ENCODE data around the gene HAUS3. TPM values are rescaled to one million over a fixed set of nuclear protein-coding genes. Genes with fewer than 3 reads are reported as not detected.
A peak's percentile ranks its signal among the peaks of the same experiment; 100 is the strongest.

HAUS3 gene
- polyA plus RNA-seq, 1 donor (not counting 4 experiments of a cell fraction or from before 2014, with no cell fraction given), result 11.1 TPM

- FAIRE-seq, result peak; percentile 70
- no peak for TF ChIP-seq EZH2 (IDR thresholded peaks at IDR 0.05; ENCODE audit: low read length)
- TF ChIP-seq, protein P1, sequence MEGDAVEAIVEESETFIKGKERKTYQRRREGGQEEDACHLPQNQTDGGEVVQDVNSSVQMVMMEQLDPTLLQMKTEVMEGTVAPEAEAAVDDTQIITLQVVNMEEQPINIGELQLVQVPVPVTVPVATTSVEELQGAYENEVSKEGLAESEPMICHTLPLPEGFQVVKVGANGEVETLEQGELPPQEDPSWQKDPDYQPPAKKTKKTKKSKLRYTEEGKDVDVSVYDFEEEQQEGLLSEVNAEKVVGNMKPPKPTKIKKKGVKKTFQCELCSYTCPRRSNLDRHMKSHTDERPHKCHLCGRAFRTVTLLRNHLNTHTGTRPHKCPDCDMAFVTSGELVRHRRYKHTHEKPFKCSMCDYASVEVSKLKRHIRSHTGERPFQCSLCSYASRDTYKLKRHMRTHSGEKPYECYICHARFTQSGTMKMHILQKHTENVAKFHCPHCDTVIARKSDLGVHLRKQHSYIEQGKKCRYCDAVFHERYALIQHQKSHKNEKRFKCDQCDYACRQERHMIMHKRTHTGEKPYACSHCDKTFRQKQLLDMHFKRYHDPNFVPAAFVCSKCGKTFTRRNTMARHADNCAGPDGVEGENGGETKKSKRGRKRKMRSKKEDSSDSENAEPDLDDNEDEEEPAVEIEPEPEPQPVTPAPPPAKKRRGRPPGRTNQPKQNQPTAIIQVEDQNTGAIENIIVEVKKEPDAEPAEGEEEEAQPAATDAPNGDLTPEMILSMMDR (optimal IDR thresholded peaks at IDR 0.05 in 1 of 3, IDR thresholded peaks at IDR 0.05 in 1 of 3, conservative IDR thresholded peaks at IDR 0.05 in 1 of 3; ENCODE audit: extremely low read depth in 1 of 3, insufficient read depth in 2 of 3, low read length in 3 of 3), result peak; percentile 90 to 99 (median 98)
Measured at GRCh38 chr4:2220016-2220630, 21.8 kb downstream of the HAUS3 start.

GRCh38 chr4:2219233-2219760, 22.6 kb downstream of the HAUS3 start:
- FAIRE-seq (no peak), DNase-seq (ENCODE audit: low read depth, low spot score) (no peak)
- Histone ChIP-seq H3K4me2 (ENCODE audit: control insufficient read depth, extremely low read depth, insufficient read depth, low read depth, low read length) (no peak overlapping the region), H3K4me1 (ENCODE audit: control insufficient read depth, extremely low read depth, insufficient read depth, low read length) (peaks cover 14% of the 10 kb centered on the region), H3K9ac (ENCODE audit: control insufficient read depth, extremely low read depth, insufficient read depth, low read length) (no peak overlapping the region), H3K9me3 (ENCODE audit: control insufficient read depth, low read depth, low read length) (no peaks in the 10 kb centered on the region), H3K27me3 (ENCODE audit: control insufficient read depth, extremely low read depth, insufficient read depth, low read length) (peaks cover 23% of the 10 kb centered on the region), H3K36me3 (ENCODE audit: control insufficient read depth in 2 of 2, extremely low read depth in 1 of 2, insufficient read depth in 2 of 2, low read length in 2 of 2) (no peaks in the 10 kb centered on the region), H2AFZ (ENCODE audit: control insufficient read depth, low read length) (no peak overlapping the region), H3K4me3 (ENCODE audit: control insufficient read depth in 2 of 3, extremely low read depth in 1 of 3, insufficient read depth in 2 of 3, low read depth in 1 of 3, low read length in 3 of 3) (no peak overlapping the region), H4K20me1 (ENCODE audit: control insufficient read depth, extremely low read depth, insufficient read depth, low read length) (peaks cover 29% of the 10 kb centered on the region), H3K27ac (ENCODE audit: control insufficient read depth, insufficient read depth, low read length) (no peak overlapping the region), H3K9me1 (ENCODE audit: control insufficient read depth, extremely low read depth, insufficient read depth, low read length) (no peaks in the 10 kb centered on the region), H3K79me2 (ENCODE audit: control insufficient read depth, insufficient read depth, low read length) (no peaks in the 10 kb centered on the region)
- TF ChIP-seq, protein P1 (optimal IDR thresholded peaks at IDR 0.05 in 1 of 3, IDR thresholded peaks at IDR 0.05 in 1 of 3, conservative IDR thresholded peaks at IDR 0.05 in 1 of 3; ENCODE audit: extremely low read depth in 1 of 3, insufficient read depth in 2 of 3, low read length in 3 of 3), result no peak
- TF ChIP-seq EZH2 (IDR thresholded peaks at IDR 0.05; ENCODE audit: low read length), result no peak
- dilution Hi-C loops (cut with MboI; ENCODE audit: extremely low pct_ligation_motif_present, low sequenced_read_pairs), result no loop called here

More at GRCh38 chr4:2220016-2220630, 21.8 kb downstream of the HAUS3 start:
- Histone ChIP-seq H4K20me1 (ENCODE audit: control insufficient read depth, extremely low read depth, insufficient read depth, low read length) (peaks cover 29% of the 10 kb centered on the region), H3K4me1 (ENCODE audit: control insufficient read depth, extremely low read depth, insufficient read depth, low read length) (peaks cover 14% of the 10 kb centered on the region), H3K27me3 (ENCODE audit: control insufficient read depth, extremely low read depth, insufficient read depth, low read length) (peaks cover 22% of the 10 kb centered on the region), H2AFZ (ENCODE audit: control insufficient read depth, low read length) (no peak overlapping the region), H3K79me2 (ENCODE audit: control insufficient read depth, insufficient read depth, low read length) (no peaks in the 10 kb centered on the region), H3K9me1 (ENCODE audit: control insufficient read depth, extremely low read depth, insufficient read depth, low read length) (no peaks in the 10 kb centered on the region), H3K4me3 (ENCODE audit: control insufficient read depth in 2 of 3, extremely low read depth in 1 of 3, insufficient read depth in 2 of 3, low read depth in 1 of 3, low read length in 3 of 3) (no peak overlapping the region), H3K4me2 (ENCODE audit: control insufficient read depth, extremely low read depth, insufficient read depth, low read depth, low read length) (no peak overlapping the region), H3K9ac (ENCODE audit: control insufficient read depth, extremely low read depth, insufficient read depth, low read length) (no peak overlapping the region), H3K36me3 (ENCODE audit: control insufficient read depth in 2 of 2, extremely low read depth in 1 of 2, insufficient read depth in 2 of 2, low read length in 2 of 2) (no peaks in the 10 kb centered on the region), H3K9me3 (ENCODE audit: control insufficient read depth, low read depth, low read length) (no peaks in the 10 kb centered on the region), H3K27ac (ENCODE audit: control insufficient read depth, insufficient read depth, low read length) (no peak overlapping the region)
- DNase-seq (ENCODE audit: low read depth, low spot score), result peak; percentile 13
- dilution Hi-C loops (cut with MboI; ENCODE audit: extremely low pct_ligation_motif_present, low sequenced_read_pairs), result no loop called here
